NCI-H69 (cell line): ENCODE data around the gene VPS37B.
A peak's percentile ranks its signal among the peaks of the same experiment; 100 is the strongest.

ENCODE experiments used
- DNase-seq: peaks from one replicate; lab custom pipeline; 2025; lab: John Stamatoyannopoulos, UW

VPS37B gene

DNA sequence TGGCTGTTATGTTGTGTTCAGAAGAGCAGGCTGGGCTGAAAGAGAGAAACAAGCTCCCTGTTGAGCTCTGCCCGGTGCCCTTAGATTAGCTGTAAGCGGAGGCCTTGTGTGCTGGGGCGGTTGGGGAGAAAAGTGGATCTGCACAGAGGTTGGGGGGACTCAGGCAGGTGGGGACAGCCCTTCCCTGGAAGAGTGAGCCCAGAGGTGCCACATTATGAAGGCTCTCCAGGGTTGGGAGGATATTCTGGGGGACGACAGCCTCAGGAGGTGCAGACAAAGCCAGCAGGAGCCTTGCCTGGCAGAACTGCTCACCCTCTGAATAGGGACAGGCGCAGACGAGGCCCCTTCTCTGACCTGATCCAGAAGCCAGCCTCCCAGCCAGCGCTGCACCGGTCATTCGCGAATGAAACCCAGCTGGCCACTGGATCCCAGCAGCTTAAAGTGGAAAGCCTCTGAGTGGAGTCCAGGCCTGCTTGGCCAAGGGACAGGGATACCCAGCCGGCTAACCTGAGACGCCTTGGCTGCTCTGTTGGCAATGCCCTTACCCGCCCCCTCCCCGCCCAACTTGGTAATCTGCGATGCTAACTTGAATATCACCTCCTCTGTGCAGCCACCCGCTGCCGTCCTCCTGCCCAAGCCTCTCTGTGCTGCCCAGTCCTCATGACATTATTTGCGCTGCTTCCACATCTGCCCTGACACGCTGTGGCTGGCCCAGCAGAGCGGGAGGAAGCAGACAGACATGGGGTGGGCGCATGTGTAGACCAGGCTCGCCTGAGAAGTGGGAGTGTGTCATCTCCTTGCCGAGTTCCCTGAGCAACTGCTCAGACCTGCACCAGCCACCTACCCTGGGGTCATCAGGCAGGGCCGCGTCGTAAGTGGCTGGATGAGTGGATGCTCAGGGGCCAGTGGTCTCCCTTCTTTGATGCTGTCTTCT is 55.1 kb downstream of the VPS37B start:
- no peak for DNase-seq

GRCh38 chr12:122839907-122840554 is 55.9 kb downstream of the VPS37B start:
- DNase-seq, result no peak

GRCh38 chr12:122838841-122839240 is 57.1 kb downstream of the VPS37B start:
- no peak for DNase-seq

DNA sequence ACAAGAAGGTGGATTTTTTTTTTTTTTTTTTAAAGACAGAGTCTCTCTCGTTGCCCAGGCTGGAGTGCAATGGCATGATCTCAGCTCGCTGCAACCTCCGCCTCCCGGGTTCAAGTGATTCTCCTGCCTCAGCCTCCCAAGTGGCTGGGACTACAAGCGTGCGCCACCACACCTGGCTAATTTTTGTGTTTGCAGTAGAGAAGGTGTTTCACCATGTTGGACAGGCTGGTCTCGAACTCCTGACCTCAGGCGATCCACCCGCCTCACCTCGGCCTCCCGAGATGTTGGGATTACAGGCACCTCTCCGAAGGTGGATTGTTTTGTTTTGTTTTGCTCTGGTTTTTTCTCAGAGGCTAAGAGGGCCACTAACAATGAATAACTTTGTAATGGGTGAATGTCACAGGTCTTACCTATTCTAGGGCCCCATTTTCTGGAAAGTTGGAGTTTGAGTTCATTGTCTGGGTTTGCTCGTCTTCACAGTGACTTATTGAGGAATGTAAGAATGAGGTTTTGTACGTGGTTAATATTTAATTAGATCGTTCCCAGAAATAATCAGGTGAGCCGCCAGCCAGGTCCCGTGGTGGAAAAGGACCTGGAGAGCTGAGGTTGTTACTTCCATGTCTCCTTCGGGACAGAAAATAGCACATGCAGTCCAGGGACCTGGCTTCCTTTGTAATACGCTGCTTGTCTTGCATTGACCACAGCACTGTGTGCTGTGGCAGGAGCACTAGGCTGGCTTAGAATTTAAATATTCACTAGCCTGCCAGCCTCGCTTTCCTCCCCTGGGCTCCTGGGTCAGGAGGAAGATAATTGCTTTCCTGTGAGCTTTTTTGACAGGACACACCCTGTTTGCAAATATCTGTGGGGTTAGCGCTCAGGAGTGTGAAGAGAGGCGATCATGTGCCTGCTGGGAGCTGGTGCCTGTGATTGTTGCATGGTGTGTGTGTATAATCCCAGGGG is 58.3 kb downstream of the VPS37B start:
- DNase-seq, result peak; percentile 96

GRCh38 chr12:122836027-122836921 is 59.6 kb downstream of the VPS37B start:
- peak; percentile 84 for DNase-seq

- DNase-seq, result peak; percentile 71
Measured at GRCh38 chr12:122835750-122836026, 60.2 kb downstream of the VPS37B start.

GRCh38 chr12:122834921-122835749 is 60.8 kb downstream of the VPS37B start, which contains the start of gene HIP1R:
TSS of gene HIP1R (plus strand) at chr12:122835457. CDS start at chr12:122835551, 94 bp downstream.
- peak; percentile 77 for DNase-seq

GRCh38 chr12:122834104-122834920 is 61.6 kb downstream of the VPS37B start:
- DNase-seq, result peak; percentile 91

DNA sequence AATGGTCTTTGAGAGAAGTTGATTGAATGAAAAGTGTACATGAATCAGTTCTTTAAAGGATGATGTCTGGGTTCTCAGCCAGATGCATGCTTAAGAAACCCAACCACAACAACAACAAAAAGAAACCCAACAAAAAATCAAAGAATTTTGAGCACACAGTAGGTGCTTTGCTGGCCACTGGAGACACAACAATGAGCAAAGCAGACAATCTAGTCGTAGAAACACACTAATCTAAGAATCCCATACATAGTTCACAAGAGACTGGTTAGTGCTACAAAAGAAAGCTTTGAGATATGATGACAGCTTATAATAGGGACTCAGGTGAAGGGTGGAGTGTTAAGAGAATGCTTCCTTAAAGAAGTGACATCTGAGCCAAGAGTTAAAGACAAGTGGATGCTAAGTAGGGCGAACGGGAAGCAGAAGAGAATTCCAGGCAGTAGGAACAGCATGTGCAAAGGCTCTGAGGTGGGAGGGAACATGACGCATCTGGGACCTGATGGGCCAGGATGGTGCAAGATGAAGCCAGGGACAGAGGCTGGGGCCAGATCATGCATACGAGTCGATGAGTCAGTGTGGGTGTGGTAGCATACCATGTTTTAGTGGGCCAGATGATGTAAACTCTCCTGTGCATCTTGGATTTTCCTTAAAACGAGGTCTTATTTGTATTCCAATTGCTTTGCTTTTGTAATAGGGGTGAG is 65.3 kb downstream of the VPS37B start:
- DNase-seq, result peak; percentile 23

DNA sequence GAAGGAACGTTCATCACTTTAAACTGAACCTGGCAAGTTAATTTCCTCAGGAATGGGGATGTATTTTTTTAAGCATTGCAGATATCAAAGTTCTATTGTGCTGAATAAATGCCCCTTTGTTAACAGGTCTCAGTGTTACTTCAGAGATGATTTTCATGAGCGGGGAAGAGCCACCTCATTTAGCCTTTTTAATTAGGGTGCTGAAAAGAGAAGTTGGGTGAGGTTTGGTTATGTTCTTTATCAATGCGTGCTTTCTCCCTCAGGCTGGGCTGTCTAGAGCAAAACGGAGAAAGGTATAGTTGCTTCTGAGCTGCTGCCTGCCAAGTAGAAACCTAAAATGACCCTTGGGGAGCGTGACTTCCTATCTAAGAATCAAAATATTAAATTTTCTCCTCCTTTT is 68.7 kb downstream of the VPS37B start:
- peak; percentile 27 for DNase-seq

- DNase-seq, result peak; percentile 55
Measured at GRCh38 chr12:122825773-122826724, 69.9 kb downstream of the VPS37B start.

DNA sequence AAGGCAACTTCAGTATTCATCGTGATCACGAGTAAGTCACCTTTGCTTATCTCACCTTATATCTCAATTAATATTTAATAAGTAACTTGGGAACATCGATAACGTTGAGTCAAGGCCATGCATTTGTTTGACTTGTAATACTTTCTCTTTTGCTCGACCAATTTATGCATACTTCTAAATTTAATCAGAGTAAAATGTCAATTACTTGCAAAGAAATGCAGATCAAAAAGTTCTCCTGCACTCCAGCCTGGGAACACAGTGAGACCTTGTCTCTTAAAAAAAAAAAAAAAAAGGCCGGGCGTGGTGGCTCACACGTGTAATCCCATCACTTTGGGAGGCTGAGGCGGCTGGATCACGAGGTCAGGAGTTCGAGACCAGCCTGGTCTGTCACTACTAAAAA is 72.5 kb downstream of the VPS37B start:
- DNase-seq, result no peak

DNA sequence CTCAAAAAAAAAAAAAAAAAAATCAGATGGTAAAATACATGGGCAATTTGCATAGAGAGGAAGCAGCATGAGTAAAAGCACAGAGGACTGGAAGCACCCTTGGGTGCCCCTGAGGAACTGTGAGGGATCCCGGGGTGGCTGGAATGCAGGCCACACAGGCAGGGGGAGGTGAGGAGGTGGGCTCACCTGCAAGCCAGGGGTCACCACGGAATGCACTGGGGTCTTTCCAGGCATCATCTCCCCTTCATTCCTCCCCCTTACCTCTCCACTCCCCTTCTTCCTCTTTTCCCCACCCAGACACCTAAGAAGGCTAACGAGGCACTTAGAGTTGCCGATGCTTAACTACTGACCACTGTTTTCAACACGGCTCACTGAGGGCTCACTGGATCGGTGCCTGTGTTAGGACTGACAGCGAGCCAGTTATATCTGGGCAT is 75.1 kb downstream of the VPS37B start:
- no peak for DNase-seq

GRCh38 chr12:122820138-122820537 is 75.8 kb downstream of the VPS37B start:
- DNase-seq, result no peak

DNA sequence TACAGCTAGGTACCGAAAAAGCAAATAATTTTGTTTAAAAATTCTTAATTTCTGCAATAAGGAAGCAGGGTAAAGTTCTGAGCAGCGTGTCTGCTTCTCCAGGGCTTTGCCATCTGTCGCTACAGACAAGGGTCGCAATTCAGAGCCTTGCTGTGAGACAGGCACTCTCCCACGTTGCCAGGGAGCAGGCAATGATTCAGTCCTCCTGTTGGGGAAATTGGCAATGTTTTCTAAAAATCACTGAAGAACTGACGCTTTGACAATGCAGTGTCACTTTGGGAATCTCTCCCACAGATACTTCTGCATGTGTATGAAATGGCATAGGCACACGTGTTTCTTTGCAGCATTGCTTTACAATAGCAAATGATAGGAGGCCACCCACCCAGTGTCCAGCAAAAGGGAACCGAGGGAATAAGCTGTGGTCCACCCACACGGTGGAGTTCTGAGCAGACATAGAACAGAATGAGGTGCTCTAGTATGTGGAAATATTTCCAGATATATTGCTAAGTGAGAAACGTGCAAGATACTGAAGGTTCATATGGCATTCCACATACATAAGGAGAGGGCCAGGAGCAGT is 76.6 kb downstream of the VPS37B start:
- peak; percentile 53 for DNase-seq
